ENCODE results near the gene BCL2L13.

The BCL2L13 gene

DNA sequence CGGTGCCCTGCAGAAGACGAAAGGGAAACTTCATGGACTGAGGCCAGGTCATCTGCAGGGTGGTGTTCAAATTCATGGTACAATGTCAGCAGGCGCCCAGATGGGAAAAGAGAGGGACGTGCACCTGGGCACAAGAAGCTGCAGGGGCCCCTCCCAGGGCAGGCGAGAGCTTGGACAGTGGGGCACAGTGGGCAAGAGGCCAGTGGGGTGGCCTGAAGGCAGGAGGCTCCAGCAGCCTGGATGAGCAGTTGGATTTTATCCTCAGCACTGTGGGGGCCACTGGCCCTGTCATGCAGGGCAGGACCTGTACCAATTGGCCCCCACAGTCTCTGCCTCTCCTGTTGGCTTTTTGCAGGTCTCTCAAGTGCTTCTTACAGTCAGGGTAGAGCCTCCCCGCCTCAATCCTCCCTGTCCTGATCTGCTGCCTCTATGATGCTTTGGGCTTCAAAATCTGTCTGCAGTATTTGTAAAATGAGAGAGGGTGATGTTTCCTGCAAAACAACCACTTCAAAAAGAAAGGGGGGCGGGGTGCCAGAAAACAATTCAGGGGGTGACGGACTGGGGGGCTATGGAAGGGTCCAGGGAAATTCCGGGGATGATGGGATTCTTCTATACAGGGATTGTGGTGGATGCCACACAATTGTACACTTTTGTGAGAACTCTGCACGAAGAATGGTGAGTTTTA lies 137.4 kb downstream of the BCL2L13 start:
- H3K27me3 ChIP-seq (ENCODE audit: control insufficient read depth in 1 of 2, insufficient read depth in 2 of 2, low read length in 2 of 2) = no peaks in the 10 kb centered on the region
- no peaks in the 10 kb centered on the region for H3K36me3 ChIP-seq (ENCODE audit: control insufficient read depth in 1 of 2, insufficient read depth in 2 of 2, low read length in 2 of 2)
- no peak overlapping the region for H3K9ac ChIP-seq (ENCODE audit: low read depth in 1 of 2, low read length in 2 of 2)
- H3K9me3 ChIP-seq (ENCODE audit: control insufficient read depth in 1 of 2, low read length in 2 of 2) = no peaks in the 10 kb centered on the region
- peaks cover 23 to 39% of the 10 kb centered on the region in 2 donors for H3K4me1 ChIP-seq (ENCODE audit: control insufficient read depth in 1 of 2, insufficient read depth in 2 of 2, low read length in 2 of 2)
- no peak overlapping the region for H3K27ac ChIP-seq (ENCODE audit: low read depth, low read length)
- H3K4me3 ChIP-seq (ENCODE audit: low read depth in 1 of 2, low read length in 2 of 2) = no peak overlapping the region

DNA sequence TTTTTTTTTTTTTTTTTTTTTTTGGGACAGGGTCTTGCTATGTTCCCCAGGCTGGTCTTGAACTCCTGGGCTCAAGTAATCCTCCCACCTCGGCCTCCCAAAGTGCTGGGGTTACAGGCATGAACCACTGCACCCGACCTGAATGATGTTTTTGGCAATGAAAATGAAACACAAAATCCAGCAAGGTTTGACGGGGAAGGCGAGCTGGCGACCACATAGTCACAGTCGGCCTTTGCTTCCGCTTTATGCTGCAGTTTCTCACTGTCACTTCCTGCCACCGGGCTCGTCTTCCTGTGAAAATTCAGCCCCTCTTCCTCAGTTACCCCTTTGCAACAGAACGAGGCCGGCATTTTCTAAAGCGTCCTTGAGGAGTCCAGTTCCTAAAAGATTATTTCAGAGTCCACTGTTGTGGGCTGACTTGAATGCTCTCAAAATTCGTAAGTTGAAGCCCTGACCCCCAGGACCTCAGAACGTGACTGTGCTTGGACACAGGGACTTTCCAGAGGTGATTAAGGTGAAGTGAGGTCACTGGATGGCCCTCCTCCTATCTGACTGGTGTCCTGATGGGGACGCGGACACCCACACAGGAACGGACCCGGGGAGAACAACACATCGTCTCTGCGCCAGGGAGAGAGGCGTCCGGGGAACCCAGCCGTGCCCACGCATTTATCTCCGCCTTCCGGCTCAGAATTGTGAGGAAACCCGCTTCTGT lies 138.6 kb downstream of the BCL2L13 start:
- Histone ChIP-seq H3K9ac (ENCODE audit: low read depth in 1 of 2, low read length in 2 of 2) (peak overlapping the region; percentile 28 to 70), H3K4me3 (ENCODE audit: low read depth in 1 of 2, low read length in 2 of 2) (peak overlapping the region; percentile 53 to 77), H3K27me3 (ENCODE audit: control insufficient read depth in 1 of 2, insufficient read depth in 2 of 2, low read length in 2 of 2) (no peaks in the 10 kb centered on the region), H3K36me3 (ENCODE audit: control insufficient read depth in 1 of 2, insufficient read depth in 2 of 2, low read length in 2 of 2) (no peaks in the 10 kb centered on the region), H3K27ac (ENCODE audit: low read depth, low read length) (peak overlapping the region; percentile 38), H3K9me3 (ENCODE audit: control insufficient read depth in 1 of 2, low read length in 2 of 2) (no peaks in the 10 kb centered on the region), H3K4me1 (ENCODE audit: control insufficient read depth in 1 of 2, insufficient read depth in 2 of 2, low read length in 2 of 2) (peaks cover 26 to 37% of the 10 kb centered on the region in 2 donors)

DNA sequence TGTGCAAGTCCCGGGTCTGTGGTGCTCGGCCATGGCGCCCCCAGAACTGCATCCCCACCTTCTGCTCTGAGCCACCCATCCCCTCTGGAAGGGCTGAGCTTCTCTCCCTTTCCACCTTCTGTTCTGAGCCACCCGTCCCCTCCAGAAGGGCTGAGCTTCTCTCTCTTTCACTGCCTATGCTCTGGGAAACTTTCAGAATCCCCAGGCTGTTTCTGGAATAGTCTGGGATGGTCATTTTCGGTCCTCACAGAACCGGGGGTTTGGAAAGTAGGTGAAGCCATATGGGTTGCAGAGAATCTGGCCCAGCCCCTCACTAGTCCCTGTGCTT lies 139.1 kb downstream of the BCL2L13 start:
- H3K9ac ChIP-seq (ENCODE audit: low read depth in 1 of 2, low read length in 2 of 2) = peak overlapping the region; percentile 28 to 70
- peak overlapping the region; percentile 53 to 77 for H3K4me3 ChIP-seq (ENCODE audit: low read depth in 1 of 2, low read length in 2 of 2)
- H3K27ac ChIP-seq (ENCODE audit: low read depth, low read length) = peak overlapping the region; percentile 38

DNA sequence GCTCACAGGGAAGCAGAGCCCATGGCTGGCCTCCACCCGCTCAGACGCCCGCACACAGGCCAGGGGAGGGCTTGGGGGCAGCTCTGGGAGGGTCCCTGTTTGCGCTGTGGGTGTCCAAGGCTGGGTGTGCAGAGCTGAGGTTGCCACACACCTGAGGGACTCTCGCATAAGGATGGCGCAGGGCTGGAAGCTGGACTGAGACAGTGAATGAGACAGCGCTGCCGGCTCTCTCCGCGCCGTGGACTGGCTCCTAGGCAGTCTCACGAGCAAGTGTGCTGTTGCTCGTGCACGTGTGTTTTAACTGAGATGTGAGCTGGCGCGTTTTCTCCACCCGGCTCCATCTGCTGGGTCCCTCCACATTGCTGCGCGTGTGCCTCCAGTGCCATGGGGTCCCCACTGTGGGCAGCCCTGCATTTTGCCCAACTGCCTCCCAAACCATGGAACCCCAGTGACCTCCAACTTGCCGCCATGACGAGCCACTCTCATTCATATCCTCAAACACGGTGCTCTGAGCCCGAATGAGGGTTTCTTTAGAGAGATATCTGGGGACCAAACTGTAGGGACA lies 139.9 kb downstream of the BCL2L13 start:
- H3K27ac ChIP-seq (ENCODE audit: low read depth, low read length) = no peak overlapping the region
- H3K9me3 ChIP-seq (ENCODE audit: control insufficient read depth in 1 of 2, low read length in 2 of 2) = no peaks in the 10 kb centered on the region
- peaks cover 23 to 32% of the 10 kb centered on the region in 2 donors for H3K4me1 ChIP-seq (ENCODE audit: control insufficient read depth in 1 of 2, insufficient read depth in 2 of 2, low read length in 2 of 2)
- H3K9ac ChIP-seq (ENCODE audit: low read depth in 1 of 2, low read length in 2 of 2) = peak overlapping the region in 1 of 2 donors; percentile 28
- H3K36me3 ChIP-seq (ENCODE audit: control insufficient read depth in 1 of 2, insufficient read depth in 2 of 2, low read length in 2 of 2) = no peaks in the 10 kb centered on the region
- H3K27me3 ChIP-seq (ENCODE audit: control insufficient read depth in 1 of 2, insufficient read depth in 2 of 2, low read length in 2 of 2) = no peaks in the 10 kb centered on the region
- peak overlapping the region; percentile 53 to 77 for H3K4me3 ChIP-seq (ENCODE audit: low read depth in 1 of 2, low read length in 2 of 2)

More for the DNA sequence above, 139.1 kb downstream of the BCL2L13 start:
- Histone ChIP-seq H3K9me3 (ENCODE audit: control insufficient read depth in 1 of 2, low read length in 2 of 2) (no peaks in the 10 kb centered on the region), H3K27me3 (ENCODE audit: control insufficient read depth in 1 of 2, insufficient read depth in 2 of 2, low read length in 2 of 2) (no peaks in the 10 kb centered on the region), H3K4me1 (ENCODE audit: control insufficient read depth in 1 of 2, insufficient read depth in 2 of 2, low read length in 2 of 2) (peaks cover 27 to 37% of the 10 kb centered on the region in 2 donors), H3K36me3 (ENCODE audit: control insufficient read depth in 1 of 2, insufficient read depth in 2 of 2, low read length in 2 of 2) (no peaks in the 10 kb centered on the region)

- Histone ChIP-seq H3K9me3 (ENCODE audit: control insufficient read depth in 1 of 2, low read length in 2 of 2) (no peaks in the 10 kb centered on the region), H3K27me3 (ENCODE audit: control insufficient read depth in 1 of 2, insufficient read depth in 2 of 2, low read length in 2 of 2) (no peaks in the 10 kb centered on the region), H3K36me3 (ENCODE audit: control insufficient read depth in 1 of 2, insufficient read depth in 2 of 2, low read length in 2 of 2) (no peaks in the 10 kb centered on the region), H3K9ac (ENCODE audit: low read depth in 1 of 2, low read length in 2 of 2) (no peak overlapping the region), H3K4me3 (ENCODE audit: low read depth in 1 of 2, low read length in 2 of 2) (no peak overlapping the region), H3K27ac (ENCODE audit: low read depth, low read length) (no peak overlapping the region), H3K4me1 (ENCODE audit: control insufficient read depth in 1 of 2, insufficient read depth in 2 of 2, low read length in 2 of 2) (peaks cover 23 to 31% of the 10 kb centered on the region in 2 donors)
Observed at GRCh38 chr22:17779286-17780115, 140.9 kb downstream of the BCL2L13 start.

- peaks cover 23 to 31% of the 10 kb centered on the region in 2 donors for H3K4me1 ChIP-seq (ENCODE audit: control insufficient read depth in 1 of 2, insufficient read depth in 2 of 2, low read length in 2 of 2)
- no peak overlapping the region for H3K4me3 ChIP-seq (ENCODE audit: low read depth in 1 of 2, low read length in 2 of 2)
- no peak overlapping the region for H3K9ac ChIP-seq (ENCODE audit: low read depth in 1 of 2, low read length in 2 of 2)
- no peak overlapping the region for H3K27ac ChIP-seq (ENCODE audit: low read depth, low read length)
- no peaks in the 10 kb centered on the region for H3K9me3 ChIP-seq (ENCODE audit: control insufficient read depth in 1 of 2, low read length in 2 of 2)
- H3K27me3 ChIP-seq (ENCODE audit: control insufficient read depth in 1 of 2, insufficient read depth in 2 of 2, low read length in 2 of 2) = no peaks in the 10 kb centered on the region
- no peaks in the 10 kb centered on the region for H3K36me3 ChIP-seq (ENCODE audit: control insufficient read depth in 1 of 2, insufficient read depth in 2 of 2, low read length in 2 of 2)
Observed at GRCh38 chr22:17780116-17780740, 141.7 kb downstream of the BCL2L13 start.

Measured in duodenal mucosa (tissue), 2 donors.